Urothelium cell line (cell line): ENCODE data around the gene LRRC74A.
"Not testable (repeated sequence)": the region's sequence is repeated elsewhere in the genome, so short reads cannot be mapped to it uniquely, and the experiment has no call there.

ENCODE experiments used
- DNase-seq: peaks from one replicate; pipeline ENCODE4 v3.0.0; 2011; ENCODE audit warnings: low spot score, mixed read lengths
- FAIRE-seq: peaks from 2 replicates; lab custom pipeline; 2011; peaks lifted over from hg19 to GRCh38; lab: Jason Lieb, UNC

LRRC74A gene

DNA sequence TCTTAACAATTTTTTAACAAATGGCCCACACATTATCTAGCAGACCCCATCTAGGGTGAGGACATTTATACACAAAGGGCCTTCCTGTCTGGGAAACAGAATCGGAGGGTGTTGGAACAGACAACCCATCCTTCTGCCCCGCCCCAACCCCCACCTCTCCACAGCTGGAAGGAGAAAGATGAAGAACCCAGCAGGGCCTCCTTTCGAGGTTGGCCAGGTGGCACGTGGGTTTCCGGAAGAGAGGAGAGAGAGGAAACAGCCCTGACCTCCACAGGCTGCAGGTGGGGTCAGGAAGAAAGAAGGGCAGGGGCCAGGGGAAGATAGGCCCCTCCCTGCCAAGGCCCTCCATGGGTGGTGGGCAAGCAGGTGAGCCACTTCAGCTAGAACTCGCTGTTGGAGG lies 57.2 kb downstream of the LRRC74A start:
- DNase-seq = no peak

GRCh38 chr14:76884394-76884793 lies 58.2 kb downstream of the LRRC74A start:
- no peak for DNase-seq
- FAIRE-seq = no peak

More for the DNA sequence above, 57.2 kb downstream of the LRRC74A start:
- FAIRE-seq = no peak

DNA sequence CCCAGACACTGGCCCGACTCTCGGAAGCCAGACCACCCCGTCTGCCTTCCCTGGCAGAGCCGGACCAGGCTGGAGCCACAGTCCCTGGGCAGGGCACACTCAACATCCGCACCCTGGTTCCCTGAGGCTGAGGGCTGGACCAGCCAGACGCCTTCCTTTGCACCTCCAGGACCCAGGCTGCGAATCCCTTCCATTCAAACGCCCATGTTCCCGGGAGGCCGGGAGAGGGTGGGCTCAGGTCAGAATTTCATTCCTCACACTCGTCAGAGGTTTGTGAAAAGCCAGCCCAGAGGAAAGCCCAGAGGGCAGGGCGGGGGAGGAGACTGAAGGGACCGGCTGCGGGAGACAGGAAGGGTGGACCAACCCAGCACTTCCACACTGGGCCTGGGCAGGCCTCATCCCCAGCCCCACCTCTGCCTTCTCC lies 58.7 kb downstream of the LRRC74A start:
- DNase-seq = no peak
- FAIRE-seq = no peak

DNA sequence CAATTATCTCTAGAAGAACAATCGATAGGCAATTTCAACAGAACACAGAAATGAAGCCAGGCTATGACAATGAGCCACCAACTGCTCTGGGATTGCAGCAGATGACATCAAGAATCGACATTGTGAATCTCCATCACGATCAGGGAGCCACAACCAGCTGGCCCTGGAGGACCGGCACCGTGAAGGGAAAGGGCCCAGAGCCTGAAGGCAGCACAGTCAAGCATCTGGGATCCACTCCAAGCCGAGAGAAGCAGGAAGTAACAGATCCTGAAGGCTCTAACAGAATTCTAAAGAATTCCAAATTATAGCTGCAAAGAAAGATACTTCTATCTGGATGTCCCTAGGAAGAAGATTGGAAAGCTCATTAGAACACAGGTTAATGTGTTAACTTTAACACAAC lies 61.0 kb downstream of the LRRC74A start:
- DNase-seq (no peak), FAIRE-seq (peak; percentile 42)

DNA sequence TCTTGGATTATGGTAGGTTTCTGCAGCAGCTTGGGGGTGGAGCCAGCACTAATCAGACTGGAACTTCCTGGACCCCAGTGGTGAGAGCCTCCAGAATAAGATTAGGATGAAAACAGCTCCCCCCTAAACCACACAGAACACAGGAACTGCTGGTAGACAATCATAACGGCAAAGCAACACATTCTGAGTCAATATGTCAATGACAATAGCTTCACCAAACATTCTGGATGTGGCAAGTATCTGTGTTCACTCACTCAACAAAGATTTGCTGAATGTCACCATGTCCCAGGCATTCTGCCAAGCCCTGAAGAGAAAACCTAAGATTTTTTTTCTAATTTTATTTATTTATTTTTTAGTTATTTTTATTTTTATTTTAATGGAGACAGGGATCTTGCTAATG lies 65.2 kb downstream of the LRRC74A start:
- peak; percentile 23 for FAIRE-seq
- DNase-seq = no peak

- no peak for FAIRE-seq
Measured at GRCh38 chr14:76894308-76894707, 68.1 kb downstream of the LRRC74A start.

GRCh38 chr14:76898006-76898405 lies 71.8 kb downstream of the LRRC74A start:
- not testable (repeated sequence) for FAIRE-seq, DNase-seq

More at GRCh38 chr14:76894308-76894707, 68.1 kb downstream of the LRRC74A start:
- DNase-seq = no peak

- FAIRE-seq (no peak), DNase-seq (no peak)
Measured at GRCh38 chr14:76900682-76901081, 74.5 kb downstream of the LRRC74A start.

- DNase-seq = no peak
- peak; percentile 58 for FAIRE-seq
Measured at GRCh38 chr14:76901171-76902055, 75.2 kb downstream of the LRRC74A start.

- no peak for FAIRE-seq
- DNase-seq = no peak
Measured at GRCh38 chr14:76902591-76902990, 76.4 kb downstream of the LRRC74A start.

DNA sequence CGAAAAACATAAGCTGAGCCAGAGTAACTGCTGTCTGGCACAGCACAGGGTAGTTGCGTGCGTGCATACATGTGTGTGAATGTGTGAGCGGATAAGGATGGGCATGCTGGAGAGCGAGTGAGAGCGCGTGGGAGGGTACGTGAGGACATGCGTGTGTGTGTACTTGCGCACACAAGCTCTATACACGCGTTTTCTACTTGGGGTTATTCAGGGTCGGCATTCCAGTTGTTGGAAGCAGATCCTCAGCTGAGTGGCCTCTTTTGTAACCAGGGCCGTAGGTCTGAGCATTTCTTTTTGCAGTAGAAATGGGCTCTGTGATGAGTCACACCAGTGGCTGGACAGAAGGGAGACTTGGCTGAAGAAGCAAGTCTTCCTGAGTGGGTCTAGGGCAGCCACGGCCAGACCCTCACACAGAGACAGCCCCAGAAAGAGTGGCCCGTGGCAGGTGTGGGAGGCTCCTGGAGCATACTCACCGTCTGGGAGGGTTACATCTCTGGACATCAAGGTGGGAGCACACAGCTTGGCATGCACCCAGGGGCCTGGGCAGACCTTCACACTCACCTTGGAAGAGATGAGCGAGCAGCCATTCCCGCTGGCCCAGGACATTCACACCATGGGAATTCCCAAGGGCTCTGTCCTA lies 78.0 kb downstream of the LRRC74A start:
- DNase-seq (peak; percentile 57), FAIRE-seq (peak; percentile 87)

GRCh38 chr14:76904740-76905569 lies 78.7 kb downstream of the LRRC74A start:
- FAIRE-seq = peak; percentile 63
- peak; percentile 93 for DNase-seq

DNA sequence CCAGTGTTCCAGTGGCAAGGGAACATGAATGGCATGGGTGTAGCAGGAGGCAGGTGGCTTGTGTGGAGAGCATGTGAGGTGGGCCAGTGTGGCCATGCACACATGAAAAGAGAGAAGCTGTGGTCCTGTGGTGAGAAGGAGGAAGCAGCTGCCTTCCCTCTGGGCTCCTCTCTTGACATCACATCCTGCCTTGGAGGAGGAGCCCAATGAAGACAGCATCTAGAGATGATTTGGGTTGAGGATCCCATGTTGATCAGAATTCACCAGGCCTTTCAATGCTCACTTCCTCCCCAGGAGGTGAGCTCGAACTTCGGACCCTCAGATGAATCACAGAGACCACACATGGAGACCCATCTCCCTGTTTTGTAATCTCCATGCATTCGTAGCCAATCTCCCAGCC lies 82.6 kb downstream of the LRRC74A start:
- FAIRE-seq (no peak), DNase-seq (no peak)

DNA sequence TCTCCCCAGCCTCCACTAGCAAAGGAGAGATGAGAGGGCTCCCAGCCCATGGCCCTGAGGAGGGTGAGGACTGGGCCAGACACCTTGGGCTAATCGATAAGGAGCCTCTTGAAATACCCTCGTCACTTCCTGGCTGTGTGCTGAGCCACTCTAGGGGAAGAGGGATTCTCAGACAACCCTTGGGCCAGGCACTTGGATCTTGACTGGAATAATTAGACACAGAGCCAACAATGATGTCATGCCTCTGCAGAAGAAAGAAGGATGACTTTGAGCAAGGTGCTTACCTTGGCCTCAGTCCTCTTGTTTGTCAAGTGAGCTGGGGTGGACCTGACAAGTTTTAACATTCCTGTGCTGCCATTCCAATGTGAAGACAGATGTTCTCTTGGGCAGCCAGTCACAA lies 83.1 kb downstream of the LRRC74A start:
- no peak for FAIRE-seq
- no peak for DNase-seq

- DNase-seq = no peak
- no peak for FAIRE-seq
Measured at GRCh38 chr14:76910371-76910890, 84.2 kb downstream of the LRRC74A start.

- DNase-seq (no peak), FAIRE-seq (no peak)
Measured at GRCh38 chr14:76911473-76911872, 85.3 kb downstream of the LRRC74A start.

GRCh38 chr14:76914533-76915081 lies 88.4 kb downstream of the LRRC74A start:
- not testable (repeated sequence) for DNase-seq

DNA sequence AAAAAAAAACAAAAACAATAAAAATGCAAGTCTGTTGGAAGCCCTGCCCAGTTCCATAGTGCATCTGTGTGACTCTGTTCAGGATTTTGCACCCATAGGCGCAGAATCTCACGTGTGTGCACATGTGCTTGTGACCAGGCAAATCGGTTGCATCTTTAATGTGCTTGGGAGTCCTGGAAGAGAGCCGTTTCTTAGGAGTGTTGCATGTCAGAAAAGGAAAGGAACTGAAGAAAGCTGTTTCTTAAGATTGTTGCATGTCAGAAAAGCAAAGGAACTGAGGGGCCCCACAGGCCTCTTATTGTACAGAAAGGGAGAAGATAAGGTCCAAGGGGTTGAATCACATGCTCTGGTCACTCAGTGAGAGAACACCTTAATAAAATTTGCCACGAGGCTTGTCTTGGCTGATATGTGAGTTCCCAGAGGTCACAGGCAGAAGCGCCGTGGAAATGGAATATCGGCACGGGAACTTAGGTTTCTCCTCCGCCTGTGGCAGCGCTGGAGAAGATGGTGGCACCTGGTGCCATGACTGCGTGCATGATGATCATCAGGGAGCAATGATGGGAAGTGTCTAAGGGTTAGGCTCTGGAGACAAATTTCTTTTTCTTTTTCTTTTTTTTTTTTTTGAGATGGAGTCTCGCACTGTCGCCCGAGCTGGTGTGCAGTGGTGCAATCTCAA lies 90.0 kb downstream of the LRRC74A start:
- FAIRE-seq (no peak), DNase-seq (no peak)

More at GRCh38 chr14:76914533-76915081, 88.4 kb downstream of the LRRC74A start:
- not testable (repeated sequence) for FAIRE-seq

GRCh38 chr14:76917158-76917596 lies 91.0 kb downstream of the LRRC74A start:
- DNase-seq (peak; percentile 78), FAIRE-seq (peak; percentile 27)

DNA sequence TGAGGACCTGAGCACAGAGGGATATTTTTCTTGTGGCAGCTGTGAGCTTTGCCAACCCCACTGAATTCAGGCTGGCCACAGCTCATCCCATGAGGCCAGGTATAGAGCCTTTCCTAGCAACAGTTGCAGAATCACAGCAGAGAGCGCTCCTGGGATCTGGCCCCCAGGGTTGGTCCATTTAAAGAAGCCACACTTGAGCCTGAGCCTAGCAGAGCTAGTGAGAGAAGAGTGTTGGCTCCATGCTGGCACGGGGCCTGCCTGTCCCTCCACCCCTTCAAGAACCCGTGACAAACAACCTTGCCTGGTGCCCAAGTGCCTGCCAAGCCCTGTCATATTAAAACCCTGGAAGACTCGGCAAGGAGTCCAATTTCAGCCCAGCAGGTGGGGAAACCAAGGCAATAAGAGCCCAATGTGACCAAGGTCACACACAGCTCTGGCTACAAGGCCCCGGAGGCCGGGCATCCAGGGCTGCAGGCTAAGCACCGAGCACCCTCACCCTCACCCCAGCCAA lies 91.6 kb downstream of the LRRC74A start:
- DNase-seq (no peak), FAIRE-seq (no peak)
